CD4-positive, alpha-beta T cell (primary cell): ENCODE measurements around the gene DIAPH2. TPM values are rescaled to one million over a fixed set of nuclear protein-coding genes. Genes with fewer than 3 reads are reported as not detected.

Experiments
- ATAC-seq: fragments of 200-7000 bp; cut with Tn5 transposase; one replicate; pipeline ENCODE4 v1.10.0; 2022; ENCODE audit warnings: mild to moderate bottlenecking; ENCODE audit not compliant: poor library complexity
- CTCF ChIA-PET: fragments of 350-600 bp; sonication (Branson Sonifier 250); formaldehyde crosslinking; loops from one replicate; lab custom pipeline; 2021; ENCODE audit warnings: antibody characterized with exemption, inconsistent platforms; lab: Charles Lee
- POLR2A ChIA-PET: fragments of 350-600 bp; sonication (Branson Sonifier 250); formaldehyde crosslinking; loops from one replicate; lab custom pipeline; 2021; ENCODE audit warnings: antibody characterized with exemption, inconsistent platforms; lab: Charles Lee
- DNase-seq, 14 experiments: peaks; one replicate each; pipeline ENCODE4 v3.0.0-alpha.2; 2013 to 2020; ENCODE audit warnings: mixed read lengths in 2 of 14
- H3K27ac ChIP-seq, 2 donors: one replicate each; pipeline versions ENCODE4 v1.5.1 to v1.7.0; 2013; ENCODE audit warnings: low read length in 2 of 2, low read depth in 1 of 2, mild to moderate bottlenecking in 1 of 2
- H3K27me3 ChIP-seq, 2 experiments: 1 replicate in 1 of 2; 2 replicates in 1 of 2; pipeline versions ENCODE4 v1.6.1 to v1.7.0; 2013; ENCODE audit warnings: low read length in 2 of 2, control low read depth in 1 of 2, mild to moderate bottlenecking in 1 of 2, moderate library complexity in 1 of 2; ENCODE audit not compliant: insufficient read depth in 2 of 2, control insufficient read depth in 1 of 2
- H3K36me3 ChIP-seq: one replicate; pipeline ENCODE4 v1.6.1; 2013; ENCODE audit warnings: low read length, control low read depth; ENCODE audit not compliant: insufficient read depth
- H3K4me1 ChIP-seq: one replicate; pipeline ENCODE4 v1.6.1; 2013; ENCODE audit warnings: low read length, control low read depth; ENCODE audit not compliant: insufficient read depth
- H3K4me3 ChIP-seq: one replicate; pipeline ENCODE4 v1.5.1; 2013; ENCODE audit warnings: mild to moderate bottlenecking, low read length, moderate library complexity
- H3K9me3 ChIP-seq, 2 experiments: 1 replicate in 1 of 2; 2 replicates in 1 of 2; pipeline versions ENCODE4 v1.6.1 to v1.7.0; 2013; ENCODE audit warnings: low read length in 2 of 2, mild to moderate bottlenecking in 2 of 2, control low read depth in 1 of 2, moderate library complexity in 1 of 2; ENCODE audit not compliant: control insufficient read depth in 1 of 2, insufficient read depth in 1 of 2
- H3K27ac Mint-ChIP-seq: one replicate; pipeline ENCODE4 v1.8.0; 2020; ENCODE audit warnings: mixed read lengths
- H3K27me3 Mint-ChIP-seq: one replicate; pipeline ENCODE4 v1.8.0; 2021; ENCODE audit warnings: mixed read lengths
- H3K36me3 Mint-ChIP-seq: one replicate; pipeline ENCODE4 v1.8.0; 2021; ENCODE audit warnings: low read depth, mixed read lengths
- H3K4me1 Mint-ChIP-seq: one replicate; pipeline ENCODE4 v1.8.0; 2021; ENCODE audit warnings: low read depth, mixed read lengths
- H3K4me3 Mint-ChIP-seq: one replicate; pipeline ENCODE4 v1.8.0; 2020; ENCODE audit warnings: mild to moderate bottlenecking, mixed read lengths
- H3K9me3 Mint-ChIP-seq: one replicate; pipeline ENCODE4 v1.8.0; 2020; ENCODE audit warnings: mixed read lengths
- CTCF ChIP-seq: fragments of 200-600 bp; IDR thresholded peaks from one replicate; pipeline ENCODE4 v1.8.0; 2022; ENCODE audit warnings: antibody characterized with exemption, mild to moderate bottlenecking
- intact Hi-C, 2 experiments: fragments of 100-400 bp; cut with DNase I in 1 of 2; cut with micrococcal nuclease in 1 of 2; formaldehyde crosslinking; loops; one replicate each; pipeline versions ENCODE4 v1.15.1 to v1.9.0; 2023 to 2025; cut with DNase I, micrococcal nuclease
- total RNA-seq, 174 experiments: library from RNA in 2 of 174; stranded (reverse) in 2 of 174; gene quantifications; one replicate each; pipeline ENCODE4 v1.2.3 and lab custom pipeline; 2021 to 2026

The DIAPH2 gene
- total RNA-seq, 2 experiments from 2014 or later, result 11.4 to 11.7 TPM

GRCh38 chrX:97461763-97462162 is 777.1 kb downstream of the DIAPH2 start:
- Histone ChIP-seq H3K4me3 (no peak overlapping the region), H3K27ac (no peak overlapping the region), H3K27me3 (no peaks in the 10 kb centered on the region), H3K4me1 (no peaks in the 10 kb centered on the region), H3K36me3 (no peaks in the 10 kb centered on the region), H3K9me3 (no peaks in the 10 kb centered on the region)
- Mint-ChIP-seq H3K27me3 (no peaks in the 10 kb centered on the region), H3K4me3 (no peak overlapping the region), H3K36me3 (no peaks in the 10 kb centered on the region), H3K27ac (no peak overlapping the region), H3K4me1 (no peaks in the 10 kb centered on the region), H3K9me3 (no peaks in the 10 kb centered on the region)
- DNase-seq, result no peak
- POLR2A ChIA-PET, result no interaction called here
- ATAC-seq, result no peak
- CTCF ChIA-PET, result no interaction called here
- no peak for TF ChIP-seq CTCF
- intact Hi-C loops, result no loop called here

- H3K36me3 Mint-ChIP-seq, result no peaks in the 10 kb centered on the region
- no peak overlapping the region for H3K4me3 ChIP-seq
- H3K4me1 Mint-ChIP-seq, result no peaks in the 10 kb centered on the region
- H3K27me3 Mint-ChIP-seq, result no peaks in the 10 kb centered on the region
- POLR2A ChIA-PET, result no interaction called here
- no peak overlapping the region for H3K27ac ChIP-seq
- ATAC-seq, result no peak
- no peaks in the 10 kb centered on the region for H3K9me3 Mint-ChIP-seq
- intact Hi-C loops, result no loop called here
- no peaks in the 10 kb centered on the region for H3K36me3 ChIP-seq
- no peaks in the 10 kb centered on the region for H3K4me1 ChIP-seq
- no peak overlapping the region for H3K4me3 Mint-ChIP-seq
- no peaks in the 10 kb centered on the region for H3K9me3 ChIP-seq
- CTCF ChIA-PET, result no interaction called here
- no peak overlapping the region for H3K27ac Mint-ChIP-seq
- H3K27me3 ChIP-seq, result no peaks in the 10 kb centered on the region
- no peak for TF ChIP-seq CTCF
- no peak for DNase-seq
Observed at GRCh38 chrX:97471071-97471470, 786.4 kb downstream of the DIAPH2 start.

DNA sequence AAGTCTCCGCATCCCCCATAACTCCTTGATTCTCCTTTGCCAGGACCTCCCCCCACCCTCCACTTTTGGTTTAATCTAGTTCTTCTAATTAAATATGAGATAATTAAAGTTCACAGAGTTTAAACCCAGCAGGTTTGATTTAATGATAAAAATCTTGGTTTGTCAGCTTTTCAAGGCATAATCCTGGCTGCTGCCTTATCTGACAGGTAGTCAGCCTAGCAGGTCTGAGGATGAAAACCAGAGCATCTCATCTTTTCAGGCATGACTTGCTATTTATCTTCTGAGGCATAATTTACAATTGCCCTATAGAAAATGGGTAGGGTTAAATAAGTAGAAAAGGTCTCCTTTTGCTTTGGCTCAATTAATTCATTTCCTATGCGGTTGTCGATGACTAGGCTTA is 790.3 kb downstream of the DIAPH2 start:
- H3K4me3 Mint-ChIP-seq, result no peak overlapping the region
- no peak for TF ChIP-seq CTCF
- POLR2A ChIA-PET, result no interaction called here
- Histone ChIP-seq H3K27me3 (no peaks in the 10 kb centered on the region), H3K36me3 (no peaks in the 10 kb centered on the region), H3K4me3 (no peak overlapping the region), H3K27ac (no peak overlapping the region), H3K4me1 (no peaks in the 10 kb centered on the region), H3K9me3 (no peaks in the 10 kb centered on the region)
- no peak overlapping the region for H3K27ac Mint-ChIP-seq
- H3K27me3 Mint-ChIP-seq, result no peaks in the 10 kb centered on the region
- no peaks in the 10 kb centered on the region for H3K4me1 Mint-ChIP-seq
- ATAC-seq, result no peak
- no peaks in the 10 kb centered on the region for H3K9me3 Mint-ChIP-seq
- CTCF ChIA-PET, result no interaction called here
- no peaks in the 10 kb centered on the region for H3K36me3 Mint-ChIP-seq
- intact Hi-C loops, result no loop called here
- no peak for DNase-seq
